Fibroblast of upper back skin (primary cell): ENCODE results near the gene FGD6.

Experiments used
- DNase-seq: peaks from one replicate; pipeline ENCODE4 v3.0.0-alpha.2; 2013

FGD6 gene

GRCh38 chr12:95074766-95075165, 142.5 kb downstream of the FGD6 start:
- DNase-seq = no peak

DNA sequence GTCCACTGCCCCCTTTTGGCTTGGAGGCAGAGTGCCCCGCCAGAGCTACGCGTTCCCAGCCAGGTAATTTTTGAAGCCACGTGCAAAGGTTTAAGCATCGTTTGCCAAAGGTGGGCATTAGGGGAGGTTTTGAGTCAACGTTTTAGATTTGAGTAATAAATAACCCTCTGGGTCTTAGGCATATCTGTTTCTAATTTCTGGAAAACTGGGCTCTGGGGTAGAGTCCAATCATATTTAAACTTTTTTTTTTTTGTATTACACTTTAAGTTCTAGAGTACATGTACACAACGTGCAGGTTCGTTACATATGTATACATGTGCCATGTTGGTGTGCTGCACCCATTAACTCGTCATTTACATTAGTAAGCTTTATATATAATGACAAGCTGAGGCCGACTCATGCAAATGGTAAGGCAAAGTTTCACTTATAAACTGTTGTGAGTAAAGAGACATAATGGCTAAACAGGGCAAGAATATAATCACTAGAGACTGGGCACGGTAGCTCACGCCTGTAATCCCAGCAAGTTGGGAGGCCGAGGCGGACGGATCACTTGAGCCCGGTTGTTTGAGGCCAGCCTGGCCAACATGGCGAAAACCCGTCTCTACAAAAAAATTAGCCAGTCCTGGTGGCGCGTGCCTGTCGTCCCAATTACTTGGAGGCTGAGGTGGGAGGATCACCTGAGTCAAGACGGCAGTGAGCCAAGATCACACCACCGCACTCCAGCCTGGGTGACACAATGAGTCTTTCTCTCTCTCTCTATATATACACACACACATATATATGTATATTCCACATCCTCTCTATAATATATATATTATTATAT, 143.4 kb downstream of the FGD6 start:
- no peak for DNase-seq

- DNase-seq = peak; percentile 93
Observed at GRCh38 chr12:95072900-95073697, 144.2 kb downstream of the FGD6 start, which contains the start of gene NR2C1. Gene NR2C1 (minus strand): TSS chr12:95073618. CDS start chr12:95067384, 6,234 bp downstream.

- no peak for DNase-seq
Observed at GRCh38 chr12:95070378-95070777, 146.9 kb downstream of the FGD6 start.

GRCh38 chr12:95066091-95066855, 151.0 kb downstream of the FGD6 start:
- DNase-seq = no peak

DNA sequence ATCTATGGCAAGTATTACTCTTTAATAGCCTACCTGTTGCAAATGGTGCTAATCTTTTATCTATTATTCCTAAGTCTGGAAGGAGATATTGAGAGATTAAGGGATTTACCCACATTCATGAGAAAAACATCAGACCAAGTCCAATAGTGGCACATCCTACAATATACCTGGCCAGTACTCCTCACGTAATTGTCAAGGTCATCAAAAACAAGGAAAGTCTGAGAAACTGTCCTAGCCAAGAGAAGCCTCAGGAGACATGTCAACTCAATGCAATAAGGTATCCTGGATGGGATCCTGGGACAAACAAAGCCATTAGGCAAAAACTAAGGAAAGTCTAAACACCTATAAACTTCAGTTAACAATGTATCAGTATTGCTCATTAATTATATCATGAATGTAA, 156.3 kb downstream of the FGD6 start:
- no peak for DNase-seq

GRCh38 chr12:95059984-95060383, 157.3 kb downstream of the FGD6 start:
- no peak for DNase-seq

DNA sequence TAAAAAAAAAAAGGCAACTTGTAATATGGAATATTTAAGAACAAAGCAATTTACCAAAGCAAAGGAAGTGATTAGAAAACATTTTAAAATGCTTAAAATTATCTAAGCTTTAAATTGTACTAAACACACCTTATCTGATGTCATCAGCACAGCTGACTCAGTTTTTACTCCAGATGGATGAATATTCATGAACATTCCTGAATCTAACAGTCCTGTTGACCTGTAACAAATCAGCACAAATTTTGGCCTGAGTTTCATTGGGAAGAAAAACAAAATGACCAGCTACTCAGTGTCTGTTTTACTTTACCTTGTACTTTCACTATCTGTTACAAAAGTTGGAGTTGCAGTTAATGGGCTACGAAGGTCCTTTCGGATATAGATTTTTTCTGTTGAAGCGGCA, 159.8 kb downstream of the FGD6 start:
- no peak for DNase-seq

GRCh38 chr12:95055057-95055456, 162.2 kb downstream of the FGD6 start:
- DNase-seq = no peak

DNA sequence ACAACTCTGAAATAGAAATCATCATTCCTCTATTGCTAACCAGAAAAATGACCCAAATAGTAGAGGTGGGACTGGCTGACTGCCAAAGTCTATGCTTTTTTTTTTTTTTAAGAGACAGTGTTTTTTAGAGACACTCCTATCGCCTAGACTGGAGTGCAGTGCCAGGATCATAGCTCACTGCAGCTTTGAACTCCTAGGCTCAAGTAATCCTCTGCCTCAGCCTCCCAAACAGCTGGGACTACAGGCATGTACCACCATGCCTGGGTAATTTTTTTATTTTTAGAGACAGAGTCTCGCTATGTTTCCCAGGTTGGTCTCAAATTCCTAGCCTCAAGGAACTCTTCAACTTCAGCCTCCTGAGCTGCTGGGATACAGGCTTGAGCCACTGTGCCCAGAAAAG, 163.1 kb downstream of the FGD6 start:
- DNase-seq = no peak

DNA sequence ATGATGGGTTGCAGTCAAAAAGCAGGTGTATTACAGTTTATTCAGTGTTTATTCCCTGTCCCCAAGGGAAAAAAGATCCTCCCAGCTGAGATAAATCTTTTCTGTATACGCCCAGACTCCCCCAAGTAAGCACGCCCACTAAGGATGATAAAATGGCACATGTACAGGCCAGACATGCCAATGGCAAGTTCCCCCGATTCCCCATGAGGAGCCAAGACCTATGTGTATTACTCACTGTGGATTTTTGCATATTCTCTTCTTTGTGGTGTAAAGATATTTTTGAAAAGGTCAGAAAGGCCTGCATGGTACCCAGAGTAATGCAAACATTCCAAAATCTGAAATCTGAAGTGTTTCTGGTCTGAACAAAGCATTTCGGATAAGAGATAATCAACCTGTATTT, 166.0 kb downstream of the FGD6 start:
- DNase-seq = peak; percentile 2

GRCh38 chr12:95037906-95038305, 179.4 kb downstream of the FGD6 start:
- DNase-seq = no peak

GRCh38 chr12:95034750-95035149, 182.5 kb downstream of the FGD6 start:
- no peak for DNase-seq
